GM18907 (cell line): ENCODE results near the gene PTPRG.
"Not testable (repeated sequence)": the region's sequence is repeated elsewhere in the genome, so short reads cannot be mapped to it uniquely, and the experiment has no call there.

Experiments used
- ATAC-seq: cut with Tn5 transposase; IDR thresholded peaks from one replicate; pipeline ENCODE4 v1.9.1; 2021; ENCODE audit warnings: mild to moderate bottlenecking, moderate library complexity; ENCODE audit not compliant: unreplicated experiment

Gene PTPRG

DNA sequence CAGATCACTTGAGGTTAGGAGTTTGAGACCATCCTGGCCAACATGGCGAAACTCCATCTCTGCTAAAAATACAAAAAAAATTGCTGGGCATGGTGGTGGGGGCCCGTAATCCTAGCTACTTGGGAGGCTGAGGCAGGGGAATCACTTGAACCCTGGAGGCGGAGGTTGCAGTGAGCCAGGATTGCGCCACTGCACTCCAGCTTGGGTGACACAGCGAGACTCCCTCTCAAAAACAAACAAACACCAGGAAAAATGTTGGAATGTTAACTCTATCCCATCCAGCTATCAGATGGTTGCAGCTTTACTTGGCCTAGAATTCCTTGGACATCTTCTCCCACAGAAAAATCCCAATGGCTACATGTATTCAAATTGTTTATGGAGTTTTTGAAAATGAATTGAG is 254.9 kb downstream of the PTPRG start:
- not testable (repeated sequence) for ATAC-seq

DNA sequence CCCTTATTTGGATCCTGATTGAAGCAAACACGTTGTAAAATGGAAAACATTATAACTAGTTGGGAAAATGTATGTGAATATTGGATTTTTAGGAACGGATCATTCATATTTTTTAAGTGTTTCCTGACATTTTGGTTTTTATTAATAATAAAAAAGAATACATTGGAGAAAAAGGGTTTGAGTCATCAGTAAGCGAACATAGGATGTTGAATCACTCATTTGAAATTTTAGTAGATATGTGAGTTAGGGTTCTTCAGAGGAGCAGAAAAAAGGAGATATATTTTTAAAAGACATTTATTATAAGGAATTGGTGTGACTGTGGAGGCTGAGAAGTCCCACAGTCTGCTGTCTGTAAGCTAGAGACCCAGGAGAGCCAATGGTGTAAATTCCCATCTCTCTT is 258.5 kb downstream of the PTPRG start:
- no peak for ATAC-seq

DNA sequence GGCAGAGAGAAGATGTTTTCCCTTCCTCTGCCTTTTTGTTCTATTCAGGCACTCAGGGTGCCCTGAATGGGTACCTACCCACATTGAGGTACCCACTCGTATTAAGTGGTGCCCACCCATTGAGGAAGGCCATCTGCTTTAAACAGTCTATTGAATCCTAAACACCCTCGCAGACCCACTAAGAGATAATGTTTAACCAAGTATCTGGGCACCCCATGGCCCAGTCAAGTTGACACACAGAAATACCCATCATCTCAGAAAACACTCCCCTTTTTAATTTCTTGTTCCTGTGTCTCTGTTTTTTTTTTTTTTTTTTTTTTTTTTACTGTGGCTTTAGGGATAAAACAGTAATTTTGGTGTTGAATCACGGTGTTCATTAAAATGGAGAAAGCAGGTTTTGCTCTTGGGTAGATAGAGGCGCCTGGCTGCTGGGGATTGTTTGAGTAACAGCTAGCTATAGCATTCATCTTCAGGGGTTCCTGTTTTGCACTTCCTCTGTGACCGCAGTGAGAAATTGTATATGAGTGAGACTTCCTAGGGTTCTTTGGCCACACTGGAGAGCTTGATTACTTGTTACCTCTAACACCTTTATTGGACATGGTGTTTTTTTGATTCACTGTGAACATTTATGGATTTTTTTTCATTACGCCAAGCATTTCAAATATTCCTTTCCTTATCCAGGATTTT is 259.1 kb downstream of the PTPRG start:
- no peak for ATAC-seq

DNA sequence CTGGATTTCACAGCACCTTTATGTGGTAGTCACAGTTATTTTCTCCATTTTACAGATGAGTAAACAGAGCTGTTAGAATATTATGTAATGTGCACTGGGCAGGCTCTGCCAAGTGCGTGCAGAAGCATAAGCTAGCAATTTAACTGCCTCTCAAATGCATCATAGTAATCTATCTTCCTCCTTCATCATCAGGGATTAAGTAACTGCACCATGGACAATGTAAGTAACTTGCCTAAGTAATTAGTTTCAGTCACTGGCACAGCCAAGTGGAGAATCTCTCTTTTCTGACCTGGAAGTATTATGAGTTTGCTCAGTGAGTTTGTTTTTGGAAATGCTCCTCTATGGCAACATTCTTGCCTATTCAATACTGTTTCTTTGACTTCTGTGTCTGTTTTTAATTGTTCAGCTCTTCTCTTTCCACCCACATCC is 260.5 kb downstream of the PTPRG start:
- ATAC-seq: no peak

DNA sequence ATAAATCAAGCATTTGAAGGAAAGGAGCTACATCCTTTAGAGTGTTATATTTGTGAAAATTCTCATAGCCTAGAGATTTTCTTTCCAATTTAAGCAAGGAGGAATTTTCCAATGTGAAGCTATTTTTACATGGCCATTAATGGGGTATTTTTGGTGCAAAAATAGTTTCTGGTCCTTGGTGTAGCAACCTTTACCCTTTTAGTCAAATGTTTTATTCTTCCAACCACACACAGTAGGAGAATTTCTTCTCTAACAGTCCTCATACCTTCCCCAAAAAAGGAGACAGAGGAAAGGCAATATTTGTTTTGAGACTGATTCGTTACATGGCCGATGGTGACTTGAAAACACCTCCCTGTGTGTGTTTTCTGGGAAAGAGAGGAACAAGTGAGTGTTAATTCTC is 261.2 kb downstream of the PTPRG start:
- ATAC-seq: no peak

DNA sequence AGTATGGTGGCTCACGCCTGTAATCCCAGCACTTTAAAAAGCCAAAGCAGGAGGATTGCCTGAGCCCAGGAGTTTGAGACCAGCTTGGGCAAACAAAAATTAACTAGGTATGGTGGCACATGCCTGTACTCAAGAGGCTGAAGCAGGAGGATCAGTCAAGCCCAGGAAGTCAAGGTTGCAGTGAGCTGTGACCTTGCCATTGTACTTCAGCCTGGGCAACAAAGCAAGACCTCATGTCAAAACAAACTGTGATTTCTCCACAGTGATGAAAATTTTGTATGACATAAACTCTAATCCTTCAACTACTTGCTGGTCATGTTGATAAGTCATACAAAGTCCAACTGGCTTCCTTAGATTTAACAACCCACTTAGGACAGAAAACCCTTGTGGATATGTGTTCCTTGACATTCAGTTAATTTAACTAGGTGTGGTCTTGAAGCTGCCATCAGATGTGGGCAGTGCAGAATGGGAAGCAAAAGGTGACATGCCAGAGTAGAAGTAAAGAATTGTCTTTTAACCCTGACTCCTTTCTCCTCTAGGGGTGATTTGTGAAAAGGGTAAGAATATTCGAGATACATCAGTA is 263.3 kb downstream of the PTPRG start:
- no peak for ATAC-seq

DNA sequence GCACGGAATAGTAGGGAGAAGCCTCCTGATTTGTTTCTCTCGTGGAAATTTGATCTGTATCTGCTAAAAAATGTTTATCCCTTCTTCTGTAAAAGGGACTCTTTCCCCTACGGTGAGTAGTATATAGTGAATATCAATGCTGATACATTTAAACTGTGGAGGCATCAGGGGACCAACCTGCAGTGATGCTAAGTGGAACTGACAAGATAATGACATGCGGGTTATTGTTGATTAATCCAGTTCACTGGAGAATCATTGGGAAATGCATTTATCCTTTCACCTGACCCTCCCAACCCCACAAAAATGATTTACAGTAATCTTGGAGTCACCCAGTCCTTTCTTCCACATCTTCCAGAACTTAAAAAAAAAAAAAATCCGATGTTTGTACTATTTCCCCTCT is 264.8 kb downstream of the PTPRG start:
- ATAC-seq: no peak

DNA sequence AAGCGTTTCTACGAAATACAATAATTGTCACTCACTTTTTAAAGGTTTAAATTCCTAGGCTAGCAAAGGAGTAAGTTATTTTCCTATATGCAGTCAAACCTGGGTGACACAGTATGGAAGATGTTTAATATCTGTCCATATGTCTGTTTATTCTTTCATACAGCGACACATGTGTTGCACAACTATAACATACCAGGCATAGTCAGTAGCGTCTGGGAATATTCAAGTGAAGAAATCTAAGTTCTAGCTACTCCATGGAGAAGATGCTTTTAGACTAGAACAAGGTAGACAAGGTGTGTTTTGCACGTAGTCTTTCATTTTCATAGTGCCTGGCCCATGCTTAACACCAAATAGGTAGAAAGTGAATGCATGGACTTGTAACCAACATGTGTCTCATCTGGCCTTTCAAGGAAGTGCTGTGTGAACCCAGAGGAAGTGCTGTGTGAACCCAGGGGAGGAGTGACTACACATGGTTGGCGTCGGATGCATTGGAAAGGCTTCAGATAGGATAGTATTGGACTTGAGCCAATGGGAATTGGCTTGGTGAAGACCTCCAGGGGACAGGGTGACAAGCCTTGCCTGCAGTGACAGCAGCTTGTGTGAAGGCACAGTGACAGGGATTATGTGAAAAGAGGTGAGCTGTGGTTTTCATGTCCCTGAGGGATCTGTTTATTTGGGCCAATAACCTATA is 267.0 kb downstream of the PTPRG start:
- ATAC-seq: no peak

DNA sequence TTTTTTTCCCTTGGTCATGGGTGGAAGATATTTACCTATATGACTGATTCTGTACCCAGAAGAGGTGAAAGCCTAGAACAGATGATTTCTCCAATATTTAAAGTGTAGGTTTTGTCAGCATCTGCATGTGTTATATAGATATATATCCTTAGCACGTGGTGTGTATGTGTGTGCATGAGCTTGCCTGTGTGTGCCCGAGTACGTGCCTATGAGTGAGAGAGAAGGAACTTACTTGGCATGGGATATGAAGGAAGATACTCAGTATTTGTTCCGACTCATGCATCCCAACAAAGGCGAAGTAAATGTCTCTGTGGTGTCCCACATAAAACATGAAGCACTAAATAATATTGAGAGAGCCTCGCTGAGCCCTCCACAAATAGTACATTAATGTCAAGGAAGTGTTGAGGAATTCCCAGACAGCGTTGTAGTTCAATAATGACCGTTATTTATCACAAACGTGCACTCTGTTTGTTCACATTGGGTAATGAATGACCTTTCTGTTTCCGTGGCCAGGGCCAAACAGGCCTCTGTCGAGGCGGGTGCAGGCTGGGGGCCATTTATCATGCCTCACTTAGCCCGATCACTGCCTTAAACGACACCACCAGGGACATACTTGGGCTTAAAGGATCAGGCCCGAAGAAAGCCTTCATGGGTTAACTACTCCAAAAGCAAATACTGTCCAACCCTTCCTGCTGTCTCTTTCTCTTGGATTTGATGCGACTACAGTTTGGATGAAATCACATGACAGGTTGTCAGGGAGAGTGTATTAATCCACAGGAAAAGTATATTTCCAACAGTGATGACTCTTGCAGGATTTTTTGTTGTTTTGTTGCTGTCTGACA is 267.7 kb downstream of the PTPRG start:
- ATAC-seq: no peak

DNA sequence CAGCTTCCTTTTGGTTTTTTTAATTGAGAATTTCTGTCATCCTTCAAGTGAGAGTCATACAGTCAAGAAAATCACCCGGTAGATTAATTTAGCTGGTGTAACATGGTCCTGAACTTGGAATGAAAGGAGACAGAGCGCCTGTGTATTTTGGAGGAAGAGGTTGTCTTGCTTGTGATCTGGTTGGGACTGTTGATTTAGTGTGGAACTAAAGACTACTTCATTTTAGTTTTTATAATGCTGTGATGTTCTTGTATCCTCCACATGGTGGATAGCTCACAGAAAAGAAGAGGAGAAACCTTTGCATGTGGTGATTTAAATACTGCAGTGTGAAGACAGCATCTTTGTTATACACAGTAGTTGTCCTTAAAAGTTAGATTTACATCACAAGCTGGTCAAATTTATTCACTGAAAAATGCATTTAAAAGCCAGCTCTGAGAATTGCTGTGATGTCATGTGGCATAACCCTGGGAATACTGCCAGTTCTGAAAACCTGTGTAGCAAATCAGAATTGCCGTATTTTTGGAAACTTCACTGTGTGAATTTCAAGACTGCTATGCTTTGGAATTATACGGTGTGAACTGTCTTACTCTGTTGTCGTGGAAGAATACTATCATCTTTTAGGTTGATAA is 268.5 kb downstream of the PTPRG start:
- no peak for ATAC-seq

DNA sequence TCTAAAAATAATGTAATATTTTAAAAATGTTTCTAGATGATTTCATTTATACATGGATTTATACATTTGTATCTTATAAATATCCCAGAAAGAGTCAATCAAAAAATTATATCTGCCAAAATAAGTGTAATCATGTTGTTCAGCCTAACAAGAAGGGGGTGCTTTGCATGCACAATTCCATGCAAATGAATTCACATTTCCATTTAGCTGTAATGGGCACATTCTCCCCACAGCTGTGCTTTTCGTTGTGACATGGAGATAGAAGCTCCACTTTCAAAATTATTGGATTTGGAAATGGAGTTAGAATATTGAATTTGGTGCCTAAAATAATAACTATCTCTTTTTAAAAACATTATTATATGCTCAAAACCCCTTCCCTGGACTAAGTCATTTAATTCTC is 270.6 kb downstream of the PTPRG start:
- no peak for ATAC-seq

DNA sequence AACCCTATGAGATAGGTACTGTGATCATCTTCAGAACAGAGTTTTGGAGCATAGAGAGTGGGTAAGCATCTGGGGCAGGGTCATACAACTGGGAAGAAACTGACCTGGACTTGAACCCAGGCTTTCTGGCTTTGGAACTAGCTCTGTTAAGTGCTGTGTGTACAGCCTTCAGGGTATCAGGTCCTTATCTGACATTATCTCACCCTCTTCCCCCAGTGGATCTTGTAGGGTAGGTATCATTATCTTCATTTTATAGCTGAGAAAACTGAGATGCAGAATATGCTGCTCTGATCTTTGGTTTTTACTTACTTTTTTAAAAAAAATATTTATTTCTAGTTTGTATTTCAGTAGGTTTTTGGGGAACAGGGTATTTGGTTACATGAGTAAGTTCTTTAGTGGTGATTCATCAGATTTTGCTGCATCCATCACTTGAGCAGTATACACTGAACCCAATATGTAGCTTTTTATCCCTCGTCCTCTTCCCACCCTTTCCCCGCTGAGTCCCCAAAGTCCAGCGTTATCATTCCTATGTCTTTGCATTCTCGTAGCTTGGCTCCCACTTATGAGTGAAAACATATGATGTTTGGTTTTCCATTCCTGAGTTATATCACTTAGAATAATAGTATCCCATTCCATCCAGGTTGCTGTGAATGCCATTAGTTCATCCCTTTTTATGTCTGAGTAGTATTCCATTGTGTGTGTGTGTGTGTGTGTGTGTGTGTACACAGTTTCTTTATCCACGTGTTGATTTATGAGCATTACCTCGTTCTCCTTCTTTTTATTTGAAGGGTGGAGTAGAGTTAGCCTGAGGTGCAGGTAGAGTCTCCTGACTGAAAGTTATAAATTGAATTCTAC is 271.2 kb downstream of the PTPRG start:
- ATAC-seq: no peak

DNA sequence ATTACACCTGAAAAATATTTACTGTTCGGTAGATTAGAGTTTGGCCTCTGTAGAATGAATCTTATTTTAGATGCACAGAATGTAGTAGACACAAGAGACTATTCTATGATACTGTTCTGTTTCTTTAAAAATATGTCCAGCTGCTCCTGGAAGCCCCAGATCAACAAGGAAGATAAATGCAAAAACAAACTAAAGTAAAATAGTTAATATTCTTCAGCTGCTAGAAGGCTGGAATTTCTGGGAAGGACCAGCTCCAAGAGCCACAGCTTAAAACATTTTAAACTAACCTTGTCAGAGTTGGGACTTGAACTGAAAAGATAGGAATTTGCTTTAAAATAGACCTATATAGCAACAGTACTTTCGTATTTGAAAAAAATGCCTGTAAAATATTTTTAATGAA is 277.9 kb downstream of the PTPRG start:
- ATAC-seq: no peak

DNA sequence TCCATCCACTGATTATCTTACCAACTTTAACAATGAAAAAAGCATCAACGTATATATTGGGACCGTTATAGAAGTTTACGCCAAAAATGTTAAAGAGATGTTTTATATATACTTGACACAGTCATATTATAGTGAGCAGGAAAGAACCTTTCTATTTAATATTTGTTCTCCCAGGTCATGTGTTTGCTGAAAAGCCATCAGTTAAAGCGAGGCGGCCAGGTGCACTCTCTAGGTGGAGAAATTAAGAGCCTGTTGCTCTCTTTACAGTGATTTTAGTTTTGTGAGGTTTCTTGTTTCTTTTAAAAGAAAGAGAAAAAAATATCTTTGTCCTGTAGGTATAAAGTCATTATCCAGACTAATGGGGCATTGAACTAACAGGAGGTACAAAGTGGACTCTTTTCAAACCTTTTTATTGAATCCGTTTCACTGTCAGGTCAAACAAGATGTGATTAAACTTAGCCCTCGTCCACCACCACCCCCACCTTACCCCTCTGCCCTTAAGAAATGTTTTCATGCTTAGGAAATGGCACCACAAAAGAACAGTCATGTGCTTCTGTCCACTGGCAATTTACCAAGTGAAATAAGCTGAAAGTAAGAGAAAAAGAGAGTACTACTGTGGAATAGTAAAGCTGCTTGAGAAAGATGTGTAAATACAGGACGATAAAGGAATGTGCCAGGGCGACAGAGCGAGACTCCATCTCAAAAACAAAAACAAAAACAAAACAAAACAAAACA is 279.9 kb downstream of the PTPRG start:
- no peak for ATAC-seq

DNA sequence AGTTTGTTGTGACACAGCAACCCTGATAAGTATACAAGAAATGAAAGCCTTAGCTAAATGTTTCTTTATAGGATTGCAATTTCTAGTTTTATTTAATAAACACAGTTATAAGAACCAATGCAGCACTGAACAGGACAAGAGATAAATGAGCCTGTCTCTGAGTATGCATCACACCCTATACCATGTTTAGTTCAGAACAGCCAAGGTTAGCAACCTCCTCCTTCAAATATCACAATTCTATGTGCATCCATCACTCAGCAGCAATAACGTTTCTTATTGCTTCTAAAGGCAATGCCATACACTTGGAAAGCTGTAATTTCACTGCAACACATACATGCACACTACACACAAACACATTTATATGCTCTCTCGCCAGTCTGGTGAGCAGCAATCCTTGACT is 280.6 kb downstream of the PTPRG start:
- no peak for ATAC-seq

DNA sequence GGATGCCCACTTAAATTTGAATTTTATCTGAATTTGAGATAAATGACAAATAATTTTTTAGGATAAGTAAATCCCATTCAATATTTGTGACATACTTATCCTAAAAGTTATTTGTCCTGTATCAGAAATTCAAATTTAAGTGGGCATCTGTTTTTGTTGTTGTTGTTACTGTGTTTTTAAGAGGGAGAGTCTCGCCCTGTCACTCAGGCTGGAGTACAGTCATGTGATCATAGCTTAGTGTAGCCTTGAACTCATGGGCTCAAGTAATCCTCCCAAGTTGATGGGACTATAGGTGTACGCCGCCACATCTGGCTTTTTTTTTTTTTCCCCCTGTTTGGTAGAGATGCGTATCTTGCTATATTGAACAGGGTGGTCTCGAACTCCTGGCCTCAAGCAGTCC is 283.0 kb downstream of the PTPRG start:
- ATAC-seq: no peak

DNA sequence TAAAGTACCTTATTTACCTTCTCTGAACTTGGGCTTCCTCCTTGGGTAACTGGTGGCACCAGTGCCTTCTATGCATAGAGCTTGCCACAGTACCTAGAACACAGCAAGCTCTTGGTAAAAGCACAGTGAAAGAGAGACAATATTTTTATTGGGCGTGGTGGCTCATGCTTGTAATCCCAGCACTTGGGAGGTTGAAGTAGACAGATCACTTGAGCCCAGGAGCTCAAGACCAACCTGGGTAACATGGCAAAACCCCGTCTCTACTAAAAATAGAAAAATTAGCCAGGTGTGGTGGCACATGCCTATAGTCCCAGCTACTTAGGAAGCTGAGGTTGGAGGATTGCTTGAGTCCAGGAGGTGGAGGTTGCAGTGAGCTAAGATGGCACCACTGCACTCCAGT is 285.1 kb downstream of the PTPRG start:
- no peak for ATAC-seq

DNA sequence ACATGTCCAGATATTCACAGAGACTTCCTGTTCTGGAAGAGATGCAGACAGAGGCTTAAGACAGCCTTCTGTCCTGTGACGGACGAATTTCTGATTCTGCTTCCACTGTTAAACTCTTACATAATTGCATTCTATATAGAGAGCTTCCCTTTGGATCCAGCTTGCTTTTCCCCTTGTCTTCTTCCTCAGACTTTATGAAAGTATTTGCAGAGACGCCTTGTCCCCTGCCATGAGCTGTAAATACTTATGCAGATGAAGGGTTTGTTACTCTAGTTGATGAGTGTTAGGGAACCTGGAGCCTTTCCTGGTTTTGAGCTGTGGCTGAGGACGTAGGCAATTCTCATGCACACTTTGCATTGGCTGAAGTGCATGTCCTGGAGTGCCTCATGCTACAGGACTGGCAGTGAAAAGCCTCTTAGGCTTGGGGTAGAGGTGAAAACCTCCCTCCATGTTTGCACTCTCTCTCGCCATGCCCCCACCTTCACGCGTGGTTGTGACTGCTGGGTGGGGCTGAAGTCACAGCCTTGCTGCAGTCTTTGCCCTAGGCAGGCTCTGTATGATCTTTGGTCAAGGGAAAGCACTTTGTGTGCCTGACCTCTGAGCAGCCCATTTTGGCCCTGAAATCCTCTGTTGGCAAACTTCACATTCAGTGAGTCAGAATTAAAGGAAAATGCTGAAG is 286.6 kb downstream of the PTPRG start:
- ATAC-seq: no peak

DNA sequence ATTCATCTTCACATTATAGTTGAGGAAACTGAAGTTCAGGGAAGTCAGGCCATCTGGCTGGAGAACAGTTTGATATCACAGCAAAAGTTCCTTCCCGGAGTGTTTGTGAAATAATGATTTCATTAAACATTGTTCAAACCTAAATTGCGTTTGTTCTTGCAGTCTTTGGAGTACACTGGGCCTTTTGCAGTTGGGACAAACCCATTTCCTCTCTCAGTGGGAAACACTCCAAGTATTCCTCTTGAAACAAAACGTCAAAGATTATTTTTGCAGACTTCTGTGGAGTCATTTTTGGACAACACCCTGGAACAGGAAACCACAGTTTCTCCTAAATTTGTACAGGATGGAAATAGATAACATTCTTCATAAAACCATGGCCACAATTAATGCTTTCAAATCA is 287.5 kb downstream of the PTPRG start:
- ATAC-seq: no peak
